Umbilical cord (tissue), 2 donors: ENCODE results near the gene SLC39A11. TPM values are rescaled to one million over a fixed set of nuclear protein-coding genes. Genes with fewer than 3 reads are reported as not detected.

Source experiments
- DNase-seq: peaks from one replicate; pipeline ENCODE4 v3.0.0-alpha.2; 2015; ENCODE audit warnings: low spot score
- total RNA-seq: library from RNA; depleted of rRNA; stranded (reverse); fragments of >200 nt; gene quantifications from one replicate; pipeline ENCODE4 v1.2.3, GENCODE V29; 2014; ENCODE audit warnings: low replicate concordance; ENCODE audit not compliant: insufficient read depth

Gene SLC39A11
- total RNA-seq, 1 donor from 2014 or later: 11.6 TPM

DNA sequence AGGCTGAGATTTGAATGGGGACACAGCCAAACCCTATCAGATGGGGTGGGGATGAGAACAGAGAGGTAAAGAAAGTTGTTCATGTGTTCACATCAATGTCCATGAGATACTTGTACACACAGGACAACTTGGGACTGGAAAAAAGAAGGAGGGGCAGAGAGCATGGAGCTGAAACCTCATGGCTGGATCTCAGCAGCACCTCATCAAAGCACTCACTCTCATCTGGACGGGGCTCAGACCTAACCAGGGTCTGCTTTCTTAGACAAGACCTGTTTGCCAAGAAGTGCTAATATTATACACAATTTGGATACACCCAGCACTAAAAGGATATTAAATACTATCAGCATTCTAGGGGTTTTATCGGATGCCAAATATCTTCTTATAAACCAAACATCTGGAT lies 399.8 kb downstream of the SLC39A11 start:
- no peak for DNase-seq

DNA sequence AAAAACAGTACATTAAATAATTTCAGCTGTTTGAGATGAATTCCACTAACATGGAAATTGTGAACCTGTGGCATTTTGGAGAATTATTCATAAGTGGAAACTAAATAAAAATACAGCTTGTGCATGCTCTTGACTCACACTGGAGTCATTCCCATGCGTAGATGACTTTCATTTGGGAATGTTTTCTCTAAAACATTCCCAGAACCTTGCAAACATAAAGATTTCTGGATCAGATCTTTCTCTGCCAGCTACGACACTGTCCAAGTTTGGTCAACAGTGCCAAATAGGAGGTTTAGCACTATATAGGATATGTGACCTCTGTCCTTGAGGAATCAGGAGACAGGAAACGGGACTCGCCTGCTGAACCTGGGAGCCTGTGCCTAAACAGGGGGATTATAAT lies 400.9 kb downstream of the SLC39A11 start:
- DNase-seq: no peak

DNA sequence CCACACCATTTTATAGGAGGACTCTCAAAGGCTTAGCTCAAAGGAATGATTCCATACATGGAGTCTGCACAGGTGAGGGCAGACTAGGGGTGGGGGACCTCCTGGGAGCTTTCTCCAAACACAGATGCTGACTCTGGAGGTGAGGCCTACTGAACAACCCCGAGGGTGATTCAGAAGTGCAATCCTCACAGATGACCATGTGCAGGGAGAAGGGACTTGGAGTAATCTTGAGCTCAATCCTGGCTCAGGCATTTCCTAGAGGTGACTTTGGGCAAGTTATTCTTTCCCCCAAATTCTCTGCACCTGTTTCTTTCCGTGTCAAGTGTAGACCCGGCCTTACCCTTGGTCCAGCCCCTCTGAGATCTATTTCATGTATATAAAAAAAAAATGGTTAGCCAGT lies 401.5 kb downstream of the SLC39A11 start:
- no peak for DNase-seq

DNA sequence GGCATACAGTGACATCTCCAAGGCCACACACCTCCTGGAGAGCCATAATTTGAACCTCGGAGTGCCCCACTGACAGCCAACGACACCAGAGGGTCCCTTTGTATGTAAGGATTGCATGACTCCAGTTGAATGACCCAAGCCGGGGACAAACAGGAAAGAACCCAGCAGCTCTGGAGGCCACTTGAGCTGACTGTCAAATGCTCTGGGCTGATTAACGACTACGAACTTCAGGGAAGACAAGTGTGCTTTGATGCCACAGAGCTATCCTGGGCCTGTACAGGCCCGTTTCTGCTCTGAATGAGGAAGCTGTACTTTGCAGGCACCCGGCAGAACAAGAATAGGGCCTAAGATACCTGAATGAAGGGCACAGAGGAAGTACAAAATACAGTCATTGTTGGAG lies 404.6 kb downstream of the SLC39A11 start:
- peak; percentile 70 for DNase-seq

DNA sequence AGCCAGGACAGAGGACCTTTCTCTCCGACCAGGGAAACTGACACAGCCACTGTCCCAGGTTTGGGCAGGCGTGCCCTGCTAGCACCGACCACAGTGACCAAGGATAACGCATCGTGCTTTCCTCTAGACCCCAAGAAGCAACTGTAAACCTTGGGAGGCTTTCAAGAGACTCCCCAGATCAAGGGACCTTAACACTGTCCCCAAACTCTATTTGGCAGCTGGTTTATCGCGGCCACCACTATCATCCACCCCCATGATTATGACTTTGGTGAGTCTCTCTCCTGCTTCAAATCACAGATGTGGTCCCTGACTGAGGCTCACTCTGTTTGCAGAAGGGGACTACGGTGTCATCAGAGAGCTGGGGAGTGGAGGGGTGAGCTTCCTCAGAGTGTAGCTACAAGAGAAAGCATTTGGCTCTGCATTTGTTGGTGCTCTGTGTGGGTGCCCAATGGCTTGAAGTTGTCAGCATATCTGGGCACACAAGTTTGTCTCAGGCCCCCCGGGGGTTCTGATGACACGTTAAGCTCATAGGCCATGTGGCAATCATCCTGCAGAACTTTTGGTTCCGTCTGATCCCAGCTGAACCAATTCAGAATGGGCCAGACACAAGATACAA lies 408.0 kb downstream of the SLC39A11 start:
- no peak for DNase-seq

DNA sequence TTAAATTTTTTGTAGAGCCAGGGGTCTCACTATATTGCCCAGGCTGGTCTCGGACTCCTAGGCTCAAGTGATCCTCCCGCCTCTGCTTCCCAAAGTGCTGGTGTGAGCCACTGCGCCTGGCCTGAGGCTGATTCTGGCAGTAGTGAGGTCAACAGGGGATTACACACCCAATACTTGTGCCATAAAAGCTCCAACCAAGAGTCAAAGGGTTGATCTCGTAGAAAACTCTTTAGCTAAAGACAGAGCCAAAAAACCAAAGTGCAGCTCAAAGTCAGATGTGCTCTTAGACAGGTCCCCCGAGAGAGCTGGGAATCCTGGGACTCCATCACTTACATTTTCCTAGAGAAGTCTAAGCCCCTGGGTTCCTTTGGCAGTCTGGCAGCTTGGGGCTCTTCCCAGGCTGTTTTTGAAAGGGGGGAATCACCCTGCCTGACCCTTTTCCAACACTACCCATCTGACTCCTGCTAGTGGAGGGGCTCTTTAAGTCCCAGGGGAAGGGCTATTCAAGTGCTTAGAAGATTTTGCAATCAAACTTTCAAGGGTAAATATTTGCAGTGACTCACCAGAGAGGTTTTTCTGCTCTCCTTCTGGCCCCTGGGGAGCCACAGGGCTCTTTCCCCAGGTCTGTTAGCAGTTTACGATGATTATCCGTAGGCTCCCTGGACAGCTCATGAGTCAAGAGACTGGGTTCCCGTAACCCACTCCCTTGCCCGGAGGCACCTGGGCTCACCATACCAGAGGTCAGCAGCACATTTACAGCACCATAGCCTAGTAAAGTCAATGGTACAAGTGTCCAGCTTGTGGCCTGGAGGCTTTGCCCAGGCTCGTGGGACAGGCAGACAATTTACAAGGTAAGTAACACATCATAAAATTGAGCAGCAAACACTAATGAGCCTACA lies 408.7 kb downstream of the SLC39A11 start:
- peak; percentile 59 for DNase-seq

DNA sequence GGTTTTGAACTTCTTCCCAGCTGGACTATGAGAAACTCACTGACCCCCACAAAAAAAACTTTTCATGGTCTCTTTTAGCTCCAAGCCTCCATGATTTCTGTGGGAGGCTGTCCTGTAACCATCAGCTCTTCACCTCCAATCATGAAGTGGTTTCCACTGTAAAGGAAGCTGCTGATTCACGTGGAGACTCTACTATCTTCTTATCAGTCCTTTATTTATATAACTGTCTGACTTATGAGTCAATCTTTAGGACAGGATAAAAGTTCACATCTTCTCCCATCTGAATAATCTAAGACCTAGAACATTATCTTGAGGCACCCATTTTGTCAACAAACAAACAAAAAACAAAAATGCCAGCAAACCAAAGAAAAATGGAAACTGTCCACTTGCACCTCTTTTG lies 409.9 kb downstream of the SLC39A11 start:
- DNase-seq: no peak

DNA sequence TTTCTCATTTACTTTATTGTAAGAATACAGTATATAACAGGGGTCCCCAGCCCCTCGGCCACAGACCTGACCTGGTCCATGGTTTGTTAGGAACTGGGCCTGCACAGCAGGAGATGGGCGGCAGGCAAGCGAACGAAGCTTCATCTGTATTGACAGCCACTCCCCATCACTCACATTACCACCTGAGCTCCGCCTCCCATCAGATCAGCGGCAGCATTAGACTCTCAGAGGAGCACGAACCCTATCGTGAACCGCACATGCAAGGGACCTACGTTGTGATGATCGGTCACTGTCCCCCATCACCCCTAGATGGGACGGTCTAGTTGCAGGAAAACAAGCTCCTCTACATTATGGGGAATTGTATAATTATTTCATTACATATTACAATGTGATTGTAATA lies 410.6 kb downstream of the SLC39A11 start:
- DNase-seq: no peak

DNA sequence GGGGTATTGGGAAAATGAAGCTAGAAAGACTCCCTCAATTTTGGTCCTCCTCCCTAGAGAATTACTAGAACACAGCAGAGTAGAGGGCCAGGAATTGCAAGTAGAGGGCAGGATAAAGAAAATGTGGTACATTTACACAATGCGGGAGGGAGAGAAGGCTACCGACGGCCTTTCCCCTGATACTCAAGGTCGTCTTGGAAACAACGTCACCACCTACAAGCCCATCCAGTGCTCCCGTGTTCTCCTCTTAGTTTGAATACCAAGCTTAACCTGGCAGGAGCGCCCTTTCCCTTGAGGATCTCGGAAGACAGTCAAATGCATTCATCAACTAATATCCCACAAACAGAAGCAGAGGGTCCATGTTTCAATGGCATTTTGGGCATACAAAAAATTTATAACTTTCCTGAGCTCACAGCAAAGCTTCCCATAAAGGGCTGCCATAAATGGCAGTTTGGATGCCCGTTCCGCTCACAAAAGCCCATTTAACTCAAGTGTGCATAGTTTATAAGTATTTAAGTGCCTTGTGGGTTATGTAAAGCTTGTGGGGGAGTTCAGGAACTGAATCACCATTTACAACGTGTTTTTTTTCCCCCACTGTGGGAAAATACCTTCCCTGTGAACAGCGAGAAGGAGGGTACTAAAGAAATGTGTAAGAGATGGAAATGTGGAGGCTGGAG lies 414.6 kb downstream of the SLC39A11 start:
- no peak for DNase-seq

DNA sequence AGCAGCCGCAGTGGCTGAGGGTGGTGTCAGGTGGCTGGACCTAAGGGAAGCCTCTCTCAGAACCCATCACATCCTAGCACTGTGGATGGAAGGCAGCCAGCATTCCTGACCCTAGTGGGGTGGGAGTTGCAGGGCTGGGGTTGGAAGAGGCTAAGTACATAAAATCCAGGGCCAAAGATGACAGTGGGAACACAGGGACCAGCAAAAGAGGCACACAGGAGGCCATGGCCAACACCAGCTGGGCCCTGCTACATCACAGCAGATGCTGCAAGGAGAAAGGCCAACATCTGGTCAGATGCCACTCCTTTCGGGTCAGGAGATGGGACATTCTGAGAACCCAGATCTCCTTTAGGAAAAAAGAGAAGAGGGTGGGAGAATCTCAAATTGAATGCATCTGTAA lies 415.4 kb downstream of the SLC39A11 start:
- DNase-seq: no peak

DNA sequence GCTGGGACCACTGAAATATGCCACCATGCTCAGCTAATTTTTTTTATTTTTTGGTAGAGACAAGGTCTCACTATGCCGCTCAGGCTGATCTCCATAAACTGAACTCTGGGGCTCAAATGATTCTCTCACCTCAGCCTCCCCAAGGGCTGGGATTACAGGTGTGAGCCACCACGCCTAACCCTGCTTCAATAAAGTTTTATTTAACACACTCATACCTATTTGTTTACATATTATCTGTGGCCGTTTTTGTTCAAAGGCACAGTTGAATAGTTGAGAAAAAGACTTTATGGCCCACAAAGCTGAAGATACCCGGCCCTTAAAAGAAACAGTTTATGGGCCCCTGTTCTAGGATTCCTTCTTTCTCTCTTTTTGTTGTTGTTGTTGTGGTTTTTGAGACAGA lies 419.8 kb downstream of the SLC39A11 start:
- DNase-seq: no peak

DNA sequence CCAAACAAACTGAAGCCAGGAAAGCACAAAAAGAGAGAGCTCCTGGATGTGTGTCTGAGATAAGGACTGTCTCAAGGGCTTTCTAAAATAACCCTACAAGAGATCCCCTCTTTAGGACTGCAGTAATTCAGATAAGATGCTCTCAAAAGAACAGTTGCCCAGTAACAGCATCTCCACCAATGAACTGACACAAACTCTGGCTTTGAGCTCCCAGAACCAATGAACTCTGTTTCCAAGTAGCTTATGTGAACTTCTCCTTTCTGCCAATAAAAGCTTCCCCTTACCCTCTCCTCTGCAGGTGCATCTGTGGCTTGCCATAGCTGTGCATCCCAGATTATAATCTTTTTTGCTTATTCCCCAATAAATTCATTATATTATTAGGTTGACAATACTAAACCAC lies 421.5 kb downstream of the SLC39A11 start:
- no peak for DNase-seq

DNA sequence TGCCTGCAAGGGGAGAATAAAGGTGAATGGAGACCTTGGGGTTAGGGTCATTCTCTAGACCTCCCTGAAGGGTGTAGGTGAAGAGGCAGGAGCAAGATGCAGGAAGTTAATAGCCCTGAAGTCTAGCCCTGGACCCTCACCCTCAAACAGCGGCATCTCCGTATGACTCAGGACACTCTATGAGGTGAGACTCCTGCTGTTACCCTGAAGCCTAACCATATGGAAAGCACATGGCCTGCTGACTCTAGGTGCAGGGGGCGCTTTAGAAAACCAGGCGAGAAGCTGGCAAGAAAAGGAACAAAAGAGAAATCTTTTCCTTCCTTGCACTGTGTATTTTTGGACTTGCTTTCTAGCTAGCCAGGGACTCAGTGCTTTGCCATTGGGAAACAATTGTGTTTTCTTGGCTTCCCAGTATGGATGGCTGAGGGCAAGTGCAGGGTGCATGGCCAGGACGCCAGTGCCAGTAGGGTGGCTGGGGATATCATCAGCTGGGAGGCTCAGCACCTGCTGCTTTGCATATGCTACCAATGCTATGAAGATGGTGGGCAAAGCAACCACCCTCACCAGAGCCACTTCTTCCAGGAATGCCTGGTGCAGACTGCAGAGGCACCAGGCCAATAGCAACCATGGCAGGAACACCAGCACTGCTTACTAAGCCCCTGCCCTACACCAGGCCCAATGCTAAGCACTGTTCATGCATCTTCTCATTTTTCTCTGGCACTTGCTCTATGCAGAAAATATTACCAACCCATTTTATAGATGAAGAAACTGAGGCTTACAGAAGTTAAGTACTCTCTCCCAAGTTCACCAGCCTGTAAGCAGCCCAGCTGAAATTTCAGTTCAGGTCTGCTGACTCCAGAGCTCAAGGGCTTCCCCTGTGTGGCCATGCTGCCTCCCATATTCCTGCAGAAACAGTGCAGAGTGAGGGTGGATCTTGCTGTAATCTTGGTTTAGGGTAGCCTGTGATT lies 425.1 kb downstream of the SLC39A11 start:
- no peak for DNase-seq

DNA sequence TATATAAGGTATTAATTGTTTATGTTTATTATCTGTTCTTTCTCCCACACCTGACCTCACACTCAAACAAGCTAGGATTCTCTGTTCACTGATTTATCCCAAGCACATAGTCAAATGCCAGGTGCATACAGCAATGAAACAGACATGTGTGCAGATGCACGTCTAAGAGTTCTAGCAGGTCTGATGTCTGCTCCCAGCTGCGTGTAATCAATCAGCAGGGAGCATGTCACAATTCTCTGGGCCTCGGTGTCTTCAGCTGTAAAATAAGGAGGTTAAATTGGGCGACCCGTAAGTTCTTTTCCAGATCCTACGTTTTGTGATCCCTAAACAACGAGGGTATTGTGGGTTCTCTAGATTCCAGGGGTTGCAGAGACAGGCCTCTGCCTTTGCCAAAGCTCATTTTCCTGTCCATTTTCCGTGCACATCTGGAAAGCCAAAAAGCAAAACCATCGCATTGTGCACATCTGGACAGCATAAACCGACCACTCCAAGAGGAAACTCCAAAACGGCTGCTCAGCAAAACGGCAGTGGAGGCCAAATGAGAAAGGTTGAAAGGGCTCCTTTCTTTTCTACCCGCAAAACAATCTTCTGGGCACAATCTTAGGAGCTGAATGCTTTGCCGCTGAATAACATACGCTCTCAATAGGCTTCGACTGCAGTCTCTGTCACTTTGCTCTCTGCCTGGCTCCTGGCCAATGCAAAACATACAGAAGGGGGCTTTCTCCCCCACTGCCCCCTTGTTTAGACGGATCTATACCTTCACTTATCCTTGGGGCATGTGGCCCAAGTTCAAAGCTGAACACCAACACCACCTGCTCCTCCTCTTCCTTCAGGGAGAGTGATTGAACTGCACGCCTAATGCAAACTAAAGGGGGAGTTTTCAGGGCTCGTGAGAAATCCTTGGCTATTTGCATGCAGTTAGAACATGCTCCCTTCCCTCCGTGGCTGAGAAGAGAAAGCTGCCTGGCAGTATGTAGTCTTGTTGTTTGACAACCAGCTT lies 426.3 kb downstream of the SLC39A11 start:
- no peak for DNase-seq

DNA sequence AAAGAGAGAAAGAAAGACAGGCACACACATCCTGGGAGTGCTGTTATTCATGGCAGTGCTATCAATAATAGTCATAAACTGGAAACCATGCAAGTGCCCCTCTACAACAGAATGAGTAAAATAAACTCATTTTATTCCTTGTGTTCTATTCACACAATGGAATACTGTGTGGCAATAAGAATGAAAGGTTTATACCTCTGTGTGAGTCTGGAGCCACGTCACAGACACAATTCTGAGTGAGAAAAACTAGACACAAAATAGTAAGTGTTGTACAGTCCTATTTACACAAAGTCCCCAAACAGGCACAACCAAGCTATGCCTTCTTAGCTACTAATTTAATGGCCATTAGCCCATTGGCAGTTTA lies 429.7 kb downstream of the SLC39A11 start:
- no peak for DNase-seq

DNA sequence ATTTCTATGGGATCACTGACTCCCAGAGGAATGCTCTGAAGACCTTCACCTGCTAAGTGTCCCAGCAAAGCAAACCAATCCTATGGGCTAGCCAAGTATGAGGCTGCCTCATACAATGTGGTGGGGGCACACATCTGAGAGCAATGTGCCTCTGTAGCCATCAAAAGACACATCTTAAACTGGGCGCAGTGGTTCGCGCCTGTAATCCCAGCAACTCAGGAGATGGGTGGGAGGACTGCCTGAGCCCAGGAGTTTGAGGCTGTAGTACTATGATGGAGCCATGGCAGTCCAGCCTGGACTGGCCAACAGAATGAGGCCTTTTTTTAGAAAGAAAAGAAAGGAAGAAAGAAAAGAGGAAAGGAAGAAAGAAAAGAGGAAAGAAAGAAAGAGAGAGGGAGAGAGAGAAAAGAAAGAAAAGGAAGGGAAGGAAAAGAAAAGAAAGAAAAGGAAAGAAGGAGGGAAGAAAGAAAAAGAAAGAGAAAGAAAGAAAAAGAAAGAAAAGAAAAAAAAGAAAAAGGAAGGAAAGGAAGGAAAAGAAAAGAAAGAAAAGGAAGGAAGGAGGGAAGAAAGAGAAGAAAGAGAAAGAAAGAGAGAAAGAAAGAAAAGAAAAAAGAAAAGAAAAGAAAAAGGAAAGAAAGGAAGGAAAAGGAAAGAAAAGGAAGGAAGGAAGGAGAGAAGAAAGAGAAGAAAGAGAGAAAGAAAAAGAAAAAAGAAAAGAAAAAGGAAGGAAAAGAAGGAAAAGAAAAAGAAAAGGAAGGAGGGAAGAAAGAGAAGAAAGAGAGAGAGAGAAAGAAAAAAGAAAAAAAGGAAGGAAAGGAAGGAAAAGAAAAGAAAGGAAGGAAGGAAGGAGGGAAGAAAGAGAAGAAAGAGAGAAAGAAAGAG lies 430.3 kb downstream of the SLC39A11 start:
- no peak for DNase-seq

DNA sequence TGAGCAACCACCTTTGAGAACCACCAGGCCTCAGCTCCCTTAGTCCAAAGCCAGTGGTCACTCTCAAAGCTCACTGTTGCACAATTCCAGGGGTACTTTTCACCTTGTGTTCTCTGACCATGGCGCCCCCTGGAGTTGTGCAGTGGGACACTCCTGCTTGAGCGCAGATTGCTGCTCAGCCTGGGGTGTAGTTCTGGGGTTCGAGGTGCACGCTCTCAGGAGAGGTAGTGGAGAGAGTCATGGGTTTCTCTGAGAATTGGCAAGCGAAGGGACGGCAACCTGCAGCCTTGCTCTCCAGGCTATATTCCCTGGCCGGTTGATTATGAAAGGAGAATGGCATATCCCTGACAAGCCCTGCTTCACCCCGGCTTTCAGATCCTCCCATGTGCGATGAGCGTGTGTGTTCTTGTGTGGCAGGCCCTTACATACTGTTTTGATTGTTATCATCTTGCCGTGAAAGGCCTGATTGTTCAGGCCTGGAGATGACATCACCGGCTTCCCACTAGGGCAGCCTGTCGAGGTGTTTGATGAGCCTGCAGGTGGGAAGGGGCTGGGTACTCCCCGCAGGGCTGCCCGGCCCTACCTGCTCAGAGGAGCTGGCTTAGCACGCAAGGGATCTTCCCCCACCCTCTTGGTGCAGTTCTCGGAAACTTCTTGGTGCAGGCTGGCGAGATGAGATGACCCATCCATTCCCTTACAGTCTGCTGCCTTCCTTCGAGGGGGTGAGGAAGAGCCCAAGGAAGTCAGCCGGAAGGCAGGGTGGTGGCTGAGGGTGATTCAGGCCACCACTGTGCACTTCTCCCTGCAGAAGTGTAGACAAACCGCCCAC lies 431.2 kb downstream of the SLC39A11 start:
- peak; percentile 77 for DNase-seq
